ENCODE measurements around the gene CEP104.

CEP104 gene

GRCh38 chr1:3799976-3800685, 56.9 kb downstream of the CEP104 start:
- DNase-seq (ENCODE audit: low spot score), result no peak

GRCh38 chr1:3796215-3797061, 60.6 kb downstream of the CEP104 start, which contains the start of gene LRRC47:
TSS of gene LRRC47 (minus strand) at chr1:3796498. CDS start at chr1:3796476, 22 bp downstream.
- peak; percentile 96 for DNase-seq (ENCODE audit: low spot score)

- no peak for DNase-seq (ENCODE audit: low spot score)
Observed at GRCh38 chr1:3795453-3796214, 61.4 kb downstream of the CEP104 start.

- no peak for DNase-seq (ENCODE audit: low spot score)
Observed at GRCh38 chr1:3790952-3791351, 66.1 kb downstream of the CEP104 start.

- DNase-seq (ENCODE audit: low spot score), result no peak
Observed at GRCh38 chr1:3790500-3790923, 66.5 kb downstream of the CEP104 start.

- no peak for DNase-seq (ENCODE audit: low spot score)
Observed at GRCh38 chr1:3789421-3790300, 67.3 kb downstream of the CEP104 start.

GRCh38 chr1:3788756-3789420, 68.1 kb downstream of the CEP104 start:
- no peak for DNase-seq (ENCODE audit: low spot score)

GRCh38 chr1:3787745-3788605, 69.0 kb downstream of the CEP104 start:
- DNase-seq (ENCODE audit: low spot score), result no peak

GRCh38 chr1:3787349-3787715, 69.7 kb downstream of the CEP104 start:
- no peak for DNase-seq (ENCODE audit: low spot score)

GRCh38 chr1:3786468-3787348, 70.3 kb downstream of the CEP104 start:
- no peak for DNase-seq (ENCODE audit: low spot score)

GRCh38 chr1:3785456-3786157, 71.4 kb downstream of the CEP104 start:
- no peak for DNase-seq (ENCODE audit: low spot score)

GRCh38 chr1:3785045-3785444, 72.0 kb downstream of the CEP104 start:
- no peak for DNase-seq (ENCODE audit: low spot score)

- no peak for DNase-seq (ENCODE audit: low spot score)
Observed at GRCh38 chr1:3783651-3784474, 73.1 kb downstream of the CEP104 start.

GRCh38 chr1:3780901-3781300, 76.1 kb downstream of the CEP104 start:
- DNase-seq (ENCODE audit: low spot score), result no peak

GRCh38 chr1:3779912-3780416, 77.0 kb downstream of the CEP104 start:
- DNase-seq (ENCODE audit: low spot score), result no peak

- no peak for DNase-seq (ENCODE audit: low spot score)
Observed at GRCh38 chr1:3779265-3779911, 77.6 kb downstream of the CEP104 start.

Measured in Ammon's horn (tissue), 1 donor.